ENCODE data around the gene PIK3C2G.

- TF ChIP-seq EZH2 (IDR thresholded peaks at IDR 0.05; ENCODE audit: insufficient read depth, poor library complexity, severe bottlenecking) = no peak
- TF ChIP-seq EZH2phosphoT487 (IDR thresholded peaks at IDR 0.05; ENCODE audit: insufficient read depth, low read depth) = no peak
Measured at GRCh38 chr12:18576104-18576626, 314.8 kb downstream of the PIK3C2G start.
